Stimulated activated CD8-positive, alpha-beta memory T cell treated with anti-CD3 and anti-CD28 coated beads, Interleukin-15, amount 100 ng/mL, for 1 hour (primary cell): ENCODE data around the gene CCDC188.

Experiments
- DNase-seq: peaks from one replicate; pipeline ENCODE4 v3.0.0-alpha.2; 2020; ENCODE audit warnings: low read depth

The CCDC188 gene

DNA sequence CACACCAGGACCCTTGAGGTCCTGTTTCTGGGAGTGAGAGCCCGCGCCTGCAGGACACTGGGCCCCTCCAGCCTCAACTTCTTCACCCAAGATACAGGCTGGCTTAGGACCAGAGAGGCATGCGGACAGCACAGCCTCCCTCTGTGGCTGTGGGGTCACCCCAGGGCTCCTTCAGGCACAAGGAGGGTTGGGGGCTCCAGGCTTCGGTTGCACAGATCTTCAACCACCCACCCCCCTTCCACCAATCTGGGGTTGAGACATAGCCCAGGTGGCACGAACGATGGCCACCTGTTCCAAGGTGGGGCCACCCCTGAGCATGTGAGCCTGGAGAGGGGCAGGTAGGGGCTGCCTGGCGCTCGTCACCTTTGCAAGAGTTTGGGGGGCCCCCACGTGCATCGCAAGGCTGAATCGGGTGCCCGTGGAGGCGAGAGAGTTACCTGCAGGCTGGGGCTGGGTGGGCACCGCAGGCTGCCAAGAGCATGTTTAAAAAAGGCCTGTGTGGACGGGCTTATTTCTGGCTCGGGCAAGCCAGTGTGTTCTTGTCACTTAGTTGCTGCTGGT, 18.1 kb downstream of the CCDC188 start:
- DNase-seq = no peak

- DNase-seq = no peak
Observed at GRCh38 chr22:20131859-20132685, 18.8 kb downstream of the CCDC188 start.

DNA sequence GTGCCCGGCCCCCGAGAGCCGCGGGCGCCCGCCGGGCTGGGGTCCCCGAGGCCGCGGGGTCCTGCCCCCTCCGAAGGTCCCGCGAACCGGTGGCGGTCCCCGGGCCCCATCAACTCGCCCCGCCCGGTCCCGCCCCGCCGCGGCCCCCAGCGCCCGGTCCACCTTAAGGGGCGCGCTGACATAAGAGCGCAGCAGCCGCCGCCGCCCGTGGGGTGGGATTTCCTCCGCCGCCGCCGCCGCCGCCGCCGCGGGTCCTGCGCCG, 19.3 kb downstream of the CCDC188 start, which contains the start of gene ZDHHC8:
TSS of gene ZDHHC8 (plus strand) at position 208 of the 262 bp plus-strand sequence. CDS start 144 bp downstream, outside the sequence.
- DNase-seq = peak; percentile 18

DNA sequence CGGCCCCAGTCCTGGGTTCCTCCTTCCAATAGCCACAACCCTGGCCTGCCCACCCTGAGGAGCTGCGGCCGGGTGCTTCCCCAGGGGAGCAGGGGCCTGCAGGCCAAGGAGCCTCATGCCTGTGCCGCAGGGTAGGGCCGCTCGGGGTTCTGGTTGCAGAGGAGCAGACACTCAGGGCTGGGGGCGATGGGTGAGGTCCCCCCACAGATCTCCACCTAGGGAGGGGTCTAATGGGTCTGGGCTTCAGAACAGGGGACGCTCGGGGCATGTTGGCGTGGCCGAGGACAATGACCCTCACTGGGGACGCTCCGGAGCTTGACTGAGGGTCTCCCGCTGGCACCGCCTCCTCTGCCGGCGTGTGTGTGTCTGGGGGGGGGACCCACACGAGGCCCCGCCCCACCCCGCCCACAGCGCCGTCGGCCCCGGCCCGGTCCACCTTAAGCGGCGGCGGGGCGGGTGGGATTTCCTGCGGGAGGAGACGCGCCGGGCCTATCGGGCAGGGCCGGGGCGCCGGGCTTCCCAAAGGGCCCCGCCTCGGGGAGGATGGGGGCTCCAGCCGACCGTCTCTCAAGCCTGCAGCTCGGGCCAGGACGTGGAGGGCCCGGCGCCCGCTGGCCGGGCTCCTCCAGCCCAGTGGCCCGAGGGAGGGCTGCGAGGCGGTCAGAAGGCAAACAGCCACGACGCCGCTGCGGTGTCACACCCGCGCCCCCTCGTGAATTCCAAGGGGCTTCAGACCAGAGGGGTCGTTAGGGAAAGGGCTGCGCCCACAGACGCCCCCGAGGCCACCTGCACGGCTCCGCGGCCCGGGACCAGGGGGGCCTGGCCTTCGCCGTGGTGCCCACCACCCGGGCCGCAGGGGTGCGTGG, 19.9 kb downstream of the CCDC188 start:
- DNase-seq = peak; percentile 53

DNA sequence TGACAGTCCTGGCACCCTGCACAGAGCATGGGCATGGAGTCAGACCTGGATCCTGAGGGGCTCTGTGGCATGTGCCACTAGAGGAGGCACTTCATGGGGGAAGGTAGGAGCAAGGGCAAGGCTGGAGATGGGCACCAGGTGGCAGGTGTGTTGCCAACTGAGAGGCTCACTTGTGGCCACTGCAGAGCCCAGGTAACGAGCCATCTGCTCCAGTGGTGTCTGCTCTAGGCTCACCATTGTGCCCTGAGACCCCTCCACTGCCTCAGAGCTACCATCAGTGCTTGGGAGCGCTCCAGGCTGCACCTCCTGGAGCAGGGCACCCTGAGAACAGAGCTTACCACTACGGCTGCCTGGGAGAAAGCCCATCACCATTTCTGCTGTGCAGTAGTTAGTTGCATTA, 20.5 kb downstream of the CCDC188 start:
- DNase-seq = no peak

- DNase-seq = no peak
Observed at GRCh38 chr22:20129747-20130014, 21.2 kb downstream of the CCDC188 start.

GRCh38 chr22:20128902-20129746, 21.7 kb downstream of the CCDC188 start:
- DNase-seq = peak; percentile 27

GRCh38 chr22:20128619-20128901, 22.3 kb downstream of the CCDC188 start:
- DNase-seq = no peak

GRCh38 chr22:20127869-20128618, 22.8 kb downstream of the CCDC188 start:
- no peak for DNase-seq

DNA sequence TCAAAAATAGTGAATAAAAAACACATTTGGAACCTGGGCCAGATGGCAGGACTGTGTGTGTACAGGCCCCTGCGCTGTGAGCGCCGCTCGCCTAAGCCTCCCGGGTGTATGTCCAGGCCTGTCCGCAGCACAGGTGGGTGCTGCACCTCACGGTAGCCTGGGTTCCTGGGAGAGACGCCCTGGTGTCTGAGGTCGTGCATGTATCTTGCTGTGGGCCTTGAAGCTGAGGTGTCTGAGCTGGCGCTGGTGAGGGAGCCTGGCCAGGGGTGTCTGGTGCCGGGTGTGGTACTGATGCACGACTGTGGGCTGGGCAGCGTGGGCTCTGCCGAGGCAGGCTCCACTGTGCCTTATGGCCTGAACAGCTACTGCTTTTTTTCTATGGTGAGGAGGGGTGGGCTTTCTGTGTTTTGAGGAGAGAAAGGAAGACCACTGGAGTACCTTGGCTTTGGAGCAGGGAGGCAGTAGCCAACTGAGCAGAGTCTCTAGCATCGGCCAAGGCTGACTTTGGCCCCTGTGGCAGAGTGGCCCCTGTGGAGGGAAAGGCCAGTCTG, 23.5 kb downstream of the CCDC188 start:
- DNase-seq = no peak

DNA sequence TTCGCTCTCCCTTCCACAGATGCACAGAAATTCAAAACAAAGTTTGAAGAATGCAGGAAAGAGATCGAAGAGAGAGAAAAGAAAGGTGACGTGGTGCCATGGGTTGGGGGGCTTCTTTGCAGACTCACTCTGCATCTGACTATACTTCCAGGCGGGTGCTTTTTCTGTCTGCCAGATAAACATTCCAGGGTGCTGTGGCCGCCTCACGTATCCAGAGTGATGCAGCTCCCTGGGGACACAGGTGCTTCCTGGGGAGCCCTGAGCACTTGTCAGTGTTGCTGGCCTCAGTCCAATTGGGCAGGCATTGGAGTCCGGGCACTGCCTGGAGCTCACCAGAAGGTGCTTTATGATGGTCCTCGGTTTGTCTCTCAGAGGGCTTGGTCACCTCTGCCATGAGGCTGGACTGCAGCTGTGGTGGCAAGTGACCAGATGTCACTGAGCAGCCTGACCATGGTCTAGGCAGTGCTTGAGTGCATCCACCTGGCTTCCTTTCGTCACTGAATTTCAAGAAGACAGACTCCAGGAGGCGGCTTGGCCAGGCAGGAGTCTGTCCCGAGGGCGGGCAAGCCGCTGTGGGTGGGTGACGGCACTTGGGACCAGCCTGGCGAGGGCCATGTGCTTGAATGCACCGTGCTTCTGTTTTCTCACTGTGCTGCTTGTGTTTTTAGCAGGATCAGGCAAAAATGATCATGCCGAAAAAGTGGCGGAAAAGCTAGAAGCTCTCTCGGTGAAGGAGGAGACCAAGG, 24.4 kb downstream of the CCDC188 start:
- DNase-seq = no peak

DNA sequence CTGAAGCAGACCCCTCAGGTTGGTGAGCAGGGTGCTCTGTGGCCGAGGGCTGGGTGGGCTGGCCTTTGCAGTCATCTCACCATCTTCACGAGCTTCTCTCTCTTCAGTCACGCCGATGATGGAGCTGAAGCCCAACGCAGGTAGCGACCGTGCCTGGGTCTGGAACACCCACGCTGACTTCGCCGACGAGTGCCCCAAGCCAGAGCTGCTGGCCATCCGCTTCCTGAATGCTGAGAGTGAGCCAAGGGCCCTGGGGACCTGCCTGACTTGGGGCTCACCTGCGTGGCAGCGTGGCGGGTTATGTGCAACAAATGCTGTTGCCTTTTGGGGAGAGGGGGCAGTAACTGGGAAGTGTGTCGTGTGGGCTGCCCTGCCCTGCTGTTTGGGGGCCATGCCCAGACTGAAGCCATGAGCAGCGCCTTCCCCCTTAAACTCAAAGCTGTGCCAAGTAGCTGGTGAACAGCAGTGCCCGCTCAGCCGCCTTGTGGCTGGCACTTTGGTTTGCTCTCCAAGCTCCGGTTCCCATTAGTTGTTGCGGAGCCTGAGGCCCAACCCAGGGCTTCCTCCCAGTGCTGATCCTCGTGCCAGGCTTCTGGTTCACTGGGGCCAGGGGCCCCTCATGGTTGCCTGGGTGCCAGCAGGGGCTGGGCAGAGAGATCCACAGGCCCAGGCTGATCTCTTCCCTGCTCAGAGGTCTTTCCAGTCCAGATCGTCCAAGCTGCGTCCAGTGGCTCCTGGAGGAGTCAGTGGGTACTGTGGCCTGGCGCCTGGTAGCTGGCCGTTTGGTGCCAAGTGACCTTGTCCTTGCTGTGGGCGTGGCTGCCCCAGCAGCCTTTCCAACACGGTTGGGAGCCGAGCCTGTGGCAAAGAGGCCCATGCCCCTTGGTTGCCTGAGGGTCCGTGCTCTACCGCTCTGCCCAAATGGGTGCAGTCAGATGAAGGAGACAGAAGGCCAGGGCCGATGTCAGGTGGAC, 25.4 kb downstream of the CCDC188 start:
- no peak for DNase-seq

DNA sequence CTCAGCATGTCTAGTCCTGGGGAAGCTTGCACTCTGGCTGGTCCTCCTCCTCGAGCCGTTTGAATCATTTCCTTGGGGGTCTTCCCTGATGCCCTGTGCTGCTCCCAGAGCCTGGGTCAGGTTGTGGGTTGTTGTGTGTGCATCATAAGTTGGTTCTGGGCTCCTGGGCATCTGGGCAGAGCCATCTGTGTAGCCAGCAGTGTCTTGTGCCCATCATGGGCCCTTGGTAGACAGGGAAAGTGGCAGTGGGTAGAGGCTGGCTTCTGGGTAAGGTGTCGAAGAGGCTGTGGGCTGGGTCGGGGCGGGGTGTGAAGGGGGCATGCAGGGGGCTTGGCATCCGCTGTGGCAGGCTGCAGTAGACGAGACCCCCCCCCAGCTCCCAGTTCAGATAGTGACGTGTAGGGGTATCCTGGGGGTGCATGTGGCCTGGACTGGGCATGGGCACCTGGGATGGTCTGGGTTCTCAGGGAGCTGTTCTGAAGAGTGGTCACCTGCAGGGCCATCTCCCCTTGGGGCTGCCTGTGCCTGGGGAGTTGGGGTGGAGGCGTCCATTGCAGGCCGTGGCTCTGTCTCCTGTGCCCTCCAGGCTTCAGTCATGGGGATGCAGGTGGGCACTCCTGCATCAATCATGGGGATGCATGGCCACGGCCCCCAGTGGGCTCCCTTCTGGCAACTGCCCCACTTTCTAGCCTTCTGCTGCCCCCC, 26.6 kb downstream of the CCDC188 start:
- DNase-seq = no peak

- no peak for DNase-seq
Observed at GRCh38 chr22:20123366-20124082, 27.3 kb downstream of the CCDC188 start.

DNA sequence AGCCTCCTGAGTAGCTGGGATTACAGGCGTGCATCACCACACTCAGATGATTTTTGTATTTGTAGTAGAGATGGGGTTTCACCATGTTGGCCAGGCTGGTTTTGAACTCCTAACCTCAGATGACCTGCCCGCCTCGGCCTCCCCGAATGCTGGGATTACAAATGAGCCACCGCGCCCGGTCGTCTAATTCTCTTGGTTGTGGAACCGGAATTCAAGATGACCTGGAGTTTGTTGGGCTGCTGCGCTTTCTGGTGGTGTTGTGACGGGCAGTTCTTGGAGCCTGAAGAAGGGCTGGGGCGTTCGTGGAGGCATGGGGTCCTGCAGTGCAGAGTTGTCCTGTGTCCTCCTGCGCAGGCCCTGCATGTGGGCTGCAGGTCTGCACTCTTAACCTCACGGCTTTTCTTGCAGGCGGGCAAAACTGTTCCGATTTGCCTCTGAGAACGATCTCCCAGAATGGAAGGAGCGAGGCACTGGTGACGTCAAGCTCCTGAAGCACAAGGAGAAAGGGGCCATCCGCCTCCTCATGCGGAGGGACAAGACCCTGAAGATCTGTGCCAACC, 28.9 kb downstream of the CCDC188 start:
- DNase-seq = no peak

- DNase-seq = no peak
Observed at GRCh38 chr22:20118300-20119020, 32.4 kb downstream of the CCDC188 start.

GRCh38 chr22:20117633-20118299, 33.1 kb downstream of the CCDC188 start:
- no peak for DNase-seq
